ENCODE measurements around the gene NOTCH4. TPM values are rescaled to one million over a fixed set of nuclear protein-coding genes. Genes with fewer than 3 reads are reported as not detected.

Gene NOTCH4
- total and polyA plus RNA-seq, 9 of the 15 experiments (the other 6 are each of a cell fraction or from before 2014, with no cell fraction given): 0.24 to 4.3 (median 1.7) TPM

- TF ChIP-seq ZNF324 (CRISPR knock-in tag; IDR thresholded peaks at IDR 0.05) (no peak), MCM7 (IDR thresholded peaks at IDR 0.05) (no peak), CBFB (CRISPR knock-in tag; IDR thresholded peaks at IDR 0.05) (no peak), ZNF444 (CRISPR knock-in tag; IDR thresholded peaks at IDR 0.05) (peak; percentile 68), ATF3 (IDR thresholded peaks at IDR 0.05) (no peak), ATF3 (CRISPR knock-in tag; conservative IDR thresholded peaks at IDR 0.05) (no peak), YY1 (IDR thresholded peaks at IDR 0.05; ENCODE audit: borderline replicate concordance in 1 of 3, control insufficient read depth in 1 of 3, extremely low read depth in 1 of 3, insufficient read depth in 3 of 3, insufficient read length in 1 of 3, insufficient replicate concordance in 2 of 3, low read depth in 1 of 3, low read length in 2 of 3) (peak in 1 of 3 experiments; percentile 38), SIX5 (IDR thresholded peaks at IDR 0.05; ENCODE audit: borderline replicate concordance in 1 of 2, insufficient read depth in 1 of 2, low read depth in 1 of 2, low read length in 2 of 2) (no peak), ZBTB7A (IDR thresholded peaks at IDR 0.05; ENCODE audit: borderline replicate concordance, control insufficient read depth, low read depth, low read length) (peak; percentile 98), SMAD1 (IDR thresholded peaks at IDR 0.05; ENCODE audit: low read depth, low read length, partially characterized antibody) (peak; percentile 67), ZBTB8A (IDR thresholded peaks at IDR 0.05; ENCODE audit: partially characterized antibody) (no peak), ZC3H11A (IDR thresholded peaks at IDR 0.05; ENCODE audit: low read depth, low read length) (no peak), NFRKB (IDR thresholded peaks at IDR 0.05; ENCODE audit: low read depth) (0 out of 2 replicates have a peak, but pooled peaks have one; percentile 66), PREB (CRISPR knock-in tag; IDR thresholded peaks at IDR 0.05) (no peak), RBFOX2 (IDR thresholded peaks at IDR 0.05; ENCODE audit: low read depth, low read length) (0 out of 2 replicates have a peak, but pooled peaks have one; percentile 33), ZBTB49 (CRISPR knock-in tag; IDR thresholded peaks at IDR 0.05; ENCODE audit: borderline replicate concordance) (no peak), ZNF224 (CRISPR knock-in tag; IDR thresholded peaks at IDR 0.05) (no peak)
Measured at GRCh38 chr6:32190054-32190851, 33.6 kb downstream of the NOTCH4 start, which contains the start of gene PBX2 (continued).

Data from K562 (cell line).